ENCODE measurements around the gene TFPI. TPM values are rescaled to one million over a fixed set of nuclear protein-coding genes. Genes with fewer than 3 reads are reported as not detected.

The TFPI gene
- total RNA-seq, 1 experiment from 2014 or later, result 129 TPM

- in situ Hi-C loops (cut with HindIII; ENCODE audit: low pct_unique_long_range_greater_than_20kb, low sequenced_read_pairs), result no loop called here
- CTCF ChIA-PET, result no interaction called here
- no peak; the same call in 1 of the 2 replicates for TF ChIP-seq CTCF (IDR thresholded peaks at IDR 0.05)
Observed at GRCh38 chr2:187523325-187523724, 30.9 kb downstream of the TFPI start.

GRCh38 chr2:187520121-187520624 lies 34.1 kb downstream of the TFPI start:
- intact Hi-C loops (cut with micrococcal nuclease; ENCODE audit: unreplicated experiment), result no loop called here
- Histone ChIP-seq H3K27me3 (ENCODE audit: control insufficient read depth, insufficient read depth, low read length) (no peaks in the 10 kb centered on the region), H3K9me3 (ENCODE audit: control insufficient read depth, insufficient read depth, low read depth, low read length) (no peaks in the 10 kb centered on the region), H3K27ac (ENCODE audit: low read length) (peak overlapping the region; percentile 34; the same call in 1 of the 2 replicates), H3K4me1 (ENCODE audit: control insufficient read depth, insufficient read depth, low read length) (no peaks in the 10 kb centered on the region), H3K4me3 (ENCODE audit: low read depth in 2 of 2, low read length in 2 of 2) (no peak overlapping the region), H3K36me3 (ENCODE audit: control insufficient read depth, insufficient read depth, low read length) (no peaks in the 10 kb centered on the region)
- BruUV-seq (replicated peaks), result no TSS peak
- ATAC-seq (no peak), DNase-seq (ENCODE audit: low read depth, low spot score) (no peak)
- ChIA-PET POLR2A (no interaction called here), CTCF (no interaction called here)
- in situ Hi-C loops (cut with HindIII; ENCODE audit: low pct_unique_long_range_greater_than_20kb, low sequenced_read_pairs), result no loop called here
- no peak for TF ChIP-seq SIN3A (IDR thresholded peaks at IDR 0.05; ENCODE audit: borderline replicate concordance, insufficient read depth, low read depth, low read length)
- TF ChIP-seq TCF7L2 (IDR thresholded peaks at IDR 0.05; ENCODE audit: low read depth, low read length), result no peak
- no peak for TF ChIP-seq POLR2AphosphoS5 (IDR thresholded peaks at IDR 0.05; ENCODE audit: low read depth, low read length)
- TF ChIP-seq REST (IDR thresholded peaks at IDR 0.05; ENCODE audit: insufficient read depth in 1 of 2, low read depth in 2 of 2, low read length in 1 of 2), result no peak

More at GRCh38 chr2:187523325-187523724, 30.9 kb downstream of the TFPI start:
- no TSS peak for BruUV-seq (replicated peaks)
- peaks cover 8% of the 10 kb centered on the region for H3K4me1 ChIP-seq (ENCODE audit: control insufficient read depth, insufficient read depth, low read length)
- DNase-seq (ENCODE audit: low read depth, low spot score) (no peak), ATAC-seq (no peak)
- no peaks in the 10 kb centered on the region for H3K27me3 ChIP-seq (ENCODE audit: control insufficient read depth, insufficient read depth, low read length)
- peak overlapping the region; percentile 45; the same call in 1 of the 2 replicates for H3K27ac ChIP-seq (ENCODE audit: low read length)
- H3K9me3 ChIP-seq (ENCODE audit: control insufficient read depth, insufficient read depth, low read depth, low read length), result no peaks in the 10 kb centered on the region
- H3K4me3 ChIP-seq (ENCODE audit: low read depth in 2 of 2, low read length in 2 of 2), result no peak overlapping the region
- peaks cover 6% of the 10 kb centered on the region; the same call in 1 of the 2 replicates for H3K36me3 ChIP-seq (ENCODE audit: control insufficient read depth, insufficient read depth, low read length)
- POLR2A ChIA-PET, result no interaction called here
- intact Hi-C loops (cut with micrococcal nuclease; ENCODE audit: unreplicated experiment), result no loop called here

DNA sequence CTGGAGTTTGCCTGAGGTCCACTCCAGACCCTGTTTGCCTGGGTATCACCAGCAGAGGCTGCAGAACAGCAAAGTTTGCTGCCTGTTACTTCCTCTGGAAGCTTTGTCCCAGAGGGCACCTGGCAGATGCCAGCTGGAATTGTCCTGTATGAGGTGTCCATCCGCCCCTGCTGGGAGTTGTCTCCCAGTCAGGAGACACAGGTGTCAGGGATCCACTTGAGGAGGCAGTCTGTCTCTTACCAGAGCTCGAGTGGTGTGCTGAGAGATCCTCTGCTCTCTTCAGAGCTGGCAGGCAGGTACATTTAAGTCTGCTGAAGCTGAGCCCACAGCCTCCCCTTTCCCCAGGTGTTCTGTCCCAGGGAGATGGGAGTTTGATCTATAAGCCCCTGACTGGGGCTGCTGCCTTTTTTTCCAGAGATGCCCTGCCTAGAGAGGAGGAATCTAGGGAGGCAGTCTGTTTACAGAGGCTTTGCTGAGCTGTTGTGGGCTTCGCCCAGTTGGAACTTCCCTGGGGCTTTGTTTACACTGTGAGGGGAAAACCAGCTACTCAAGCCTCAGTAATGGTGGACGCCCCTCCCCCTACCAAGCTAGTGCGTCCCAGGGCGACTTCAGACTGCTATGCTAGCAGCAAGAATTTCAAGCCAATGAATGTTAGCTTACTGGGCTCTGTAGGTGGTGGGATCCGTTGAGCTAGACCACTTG lies 34.7 kb downstream of the TFPI start:
- no TSS peak for BruUV-seq (replicated peaks)
- intact Hi-C loops (cut with micrococcal nuclease; ENCODE audit: unreplicated experiment), result no loop called here
- peak; percentile 57; the same call in 1 of the 2 replicates for ATAC-seq
- TF ChIP-seq SIN3A (IDR thresholded peaks at IDR 0.05; ENCODE audit: borderline replicate concordance, insufficient read depth, low read depth, low read length) (no peak), REST (IDR thresholded peaks at IDR 0.05; ENCODE audit: insufficient read depth in 1 of 2, low read depth in 2 of 2, low read length in 1 of 2) (no peak), CTCF (IDR thresholded peaks at IDR 0.05) (no peak), POLR2AphosphoS5 (IDR thresholded peaks at IDR 0.05; ENCODE audit: low read depth, low read length) (no peak), TCF7L2 (IDR thresholded peaks at IDR 0.05; ENCODE audit: low read depth, low read length) (no peak)
- in situ Hi-C loops (cut with HindIII; ENCODE audit: low pct_unique_long_range_greater_than_20kb, low sequenced_read_pairs), result no loop called here
- no peaks in the 10 kb centered on the region for H3K27me3 ChIP-seq (ENCODE audit: control insufficient read depth, insufficient read depth, low read length)
- H3K27ac ChIP-seq (ENCODE audit: low read length), result peak overlapping the region; percentile 34; the same call in 1 of the 2 replicates
- no peak overlapping the region for H3K4me3 ChIP-seq (ENCODE audit: low read depth in 2 of 2, low read length in 2 of 2)
- H3K4me1 ChIP-seq (ENCODE audit: control insufficient read depth, insufficient read depth, low read length), result no peaks in the 10 kb centered on the region
- CTCF ChIA-PET, result no interaction called here
- no peaks in the 10 kb centered on the region for H3K36me3 ChIP-seq (ENCODE audit: control insufficient read depth, insufficient read depth, low read length)
- no peak for DNase-seq (ENCODE audit: low read depth, low spot score)
- H3K9me3 ChIP-seq (ENCODE audit: control insufficient read depth, insufficient read depth, low read depth, low read length), result no peaks in the 10 kb centered on the region
- POLR2A ChIA-PET, result interaction anchor here (1.1 kb wide), 1 partner anchor 30 kb away, joined by 4 read pairs; no protein-coding TSS in a partner anchor

Measured in Panc1 (cell line).